HG02678 (cell line): Measurements from ENCODE around the gene PRG3.
"Not testable (repeated sequence)": the region's sequence is repeated elsewhere in the genome, so short reads cannot be mapped to it uniquely, and the experiment has no call there.

Experiments
- ATAC-seq: cut with Tn5 transposase; IDR thresholded peaks from one replicate; pipeline ENCODE4 v1.9.1; 2021; ENCODE audit warnings: mild to moderate bottlenecking, moderate library complexity; ENCODE audit not compliant: unreplicated experiment

Gene PRG3

DNA sequence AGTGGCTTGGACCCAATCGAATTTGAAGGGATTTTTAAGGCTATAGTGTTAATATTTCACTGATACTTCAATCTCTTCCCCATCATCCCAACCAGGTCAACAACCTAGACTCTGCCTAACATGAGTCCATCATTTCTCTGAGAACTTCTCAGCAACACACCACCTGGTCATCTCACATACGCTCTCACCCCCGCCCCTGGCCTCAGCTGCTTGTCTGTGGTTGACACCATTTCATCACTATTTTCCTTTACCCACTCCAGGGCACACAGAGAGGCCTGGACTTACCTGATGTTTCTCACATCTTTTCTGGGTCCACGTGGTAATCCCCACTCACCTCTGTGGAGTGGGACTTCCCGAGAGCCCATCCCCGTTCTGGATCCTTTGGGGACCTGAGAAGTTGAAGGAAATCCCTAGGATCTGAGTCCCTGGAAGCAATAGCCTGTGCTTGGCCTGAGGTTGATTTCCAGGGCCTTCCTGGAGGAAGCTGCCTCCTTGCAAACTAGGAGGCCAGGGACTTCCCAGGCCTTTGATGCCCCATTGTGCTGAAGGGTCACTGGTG, 39.6 kb downstream of the PRG3 start:
- ATAC-seq = no peak

DNA sequence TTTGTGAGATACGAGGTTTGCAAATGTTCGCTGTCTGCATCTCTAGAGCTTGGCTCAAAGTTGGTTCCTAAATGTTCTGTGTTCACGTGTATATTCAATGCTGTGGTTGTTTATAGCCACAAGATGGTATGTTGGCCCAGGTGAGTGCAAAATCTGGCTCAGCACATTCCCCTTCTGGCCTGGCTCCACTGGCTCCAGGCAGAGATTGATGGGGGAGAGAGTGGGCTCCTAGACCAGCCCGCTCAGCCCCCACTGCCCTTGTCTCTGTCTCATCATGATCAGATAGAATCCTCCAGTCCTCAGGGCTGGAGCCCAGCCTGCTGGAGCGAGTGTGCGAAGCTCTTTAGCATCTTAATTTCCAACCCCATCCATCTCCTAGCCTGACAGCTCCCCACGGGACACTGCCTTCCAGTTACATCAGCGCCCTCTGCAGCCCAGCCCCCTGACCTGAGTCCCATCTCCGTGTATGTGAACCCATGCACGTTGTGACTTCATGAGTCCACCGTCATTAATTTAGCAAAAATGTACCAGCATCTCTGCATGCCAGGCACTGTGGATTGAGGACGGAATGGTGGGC, 40.8 kb downstream of the PRG3 start:
- no peak for ATAC-seq

DNA sequence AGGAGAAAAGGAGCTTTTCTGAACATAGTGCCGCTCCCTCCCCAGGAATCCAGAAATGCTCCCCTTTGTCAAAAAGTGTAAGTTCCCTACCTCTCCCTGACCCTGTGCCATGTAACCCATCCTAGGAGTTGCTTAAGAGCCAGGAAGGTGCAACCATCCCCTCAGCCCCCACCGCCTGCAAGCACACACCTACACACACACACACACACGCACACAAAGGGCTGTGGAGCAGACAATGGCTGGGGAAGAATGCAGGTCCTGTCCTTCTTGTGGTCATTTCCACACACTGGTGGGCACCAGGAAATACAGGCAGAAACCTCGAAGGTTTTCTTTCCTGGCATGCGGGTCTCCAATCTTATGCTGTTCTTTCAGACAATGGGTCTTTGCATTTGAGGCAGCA, 41.6 kb downstream of the PRG3 start:
- no peak for ATAC-seq

DNA sequence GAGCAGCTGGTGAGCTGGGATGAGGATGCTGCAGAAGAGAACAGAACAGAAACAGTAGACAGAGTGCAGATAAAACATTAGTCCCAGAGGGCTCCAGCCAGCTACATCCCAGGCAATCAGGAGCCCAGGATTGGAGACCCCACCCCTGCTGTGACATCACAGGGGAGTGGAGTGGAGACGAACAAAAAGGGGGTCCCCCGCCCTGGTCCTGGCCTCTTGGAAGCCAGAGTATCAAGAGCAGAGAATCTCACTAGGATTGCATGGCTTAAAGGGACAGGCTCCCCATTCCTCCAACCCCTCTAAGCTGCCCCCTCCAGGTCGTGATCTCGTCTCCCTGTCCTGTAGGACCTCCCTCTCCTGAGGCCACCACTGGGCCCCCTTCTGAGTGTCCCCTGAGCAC, 42.8 kb downstream of the PRG3 start, which contains the start of gene P2RX3:
Gene P2RX3, plus strand, starts transcription at position 211 of the 400 bp plus-strand sequence. CDS start 199 bp downstream, outside the sequence.
- ATAC-seq = no peak

DNA sequence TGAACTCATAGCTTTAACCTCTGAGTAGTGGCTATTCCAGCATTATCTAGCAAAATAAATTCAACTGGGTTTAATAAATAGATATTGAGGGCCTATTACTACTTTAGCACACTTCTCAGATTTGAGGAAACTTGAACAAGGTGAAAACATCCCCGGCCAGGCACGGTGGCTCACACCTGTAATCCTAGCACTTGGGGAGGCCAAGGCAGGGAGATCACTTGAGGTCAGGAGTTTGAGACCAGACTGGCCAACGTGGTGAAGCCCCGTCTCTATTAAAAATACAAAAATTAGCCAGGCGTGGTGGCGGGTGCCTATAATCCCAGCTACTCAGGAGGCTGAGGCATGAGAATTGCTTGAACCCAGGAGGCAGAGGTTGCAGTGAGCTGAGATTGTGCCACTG, 44.1 kb downstream of the PRG3 start:
- not testable (repeated sequence) for ATAC-seq

DNA sequence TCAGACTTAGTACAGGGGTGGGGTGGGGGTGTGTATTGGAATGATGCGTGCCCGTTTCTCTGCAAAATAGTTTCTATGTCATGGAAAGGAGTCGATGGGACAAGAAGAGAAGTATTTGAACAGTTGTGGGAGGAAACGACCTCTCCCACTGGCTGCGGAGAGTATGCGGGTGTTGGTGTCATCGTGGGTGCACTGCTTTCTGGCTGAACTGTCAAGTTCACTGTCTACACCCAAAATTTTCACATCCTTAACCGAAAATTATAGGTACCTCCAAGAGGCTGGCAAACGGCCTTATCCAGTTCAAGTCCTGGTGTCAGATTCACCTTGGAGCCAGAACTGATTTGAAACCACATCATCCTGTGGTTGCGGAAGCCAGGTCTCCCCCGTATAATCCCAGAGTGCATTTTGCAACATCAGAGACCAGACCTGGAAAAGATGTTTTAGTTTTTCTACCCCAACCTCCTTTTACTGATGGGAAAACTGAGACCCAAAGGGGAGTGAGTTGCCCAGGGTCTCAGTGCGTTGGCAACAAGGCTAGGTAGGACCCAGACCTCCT, 44.8 kb downstream of the PRG3 start:
- ATAC-seq = no peak

DNA sequence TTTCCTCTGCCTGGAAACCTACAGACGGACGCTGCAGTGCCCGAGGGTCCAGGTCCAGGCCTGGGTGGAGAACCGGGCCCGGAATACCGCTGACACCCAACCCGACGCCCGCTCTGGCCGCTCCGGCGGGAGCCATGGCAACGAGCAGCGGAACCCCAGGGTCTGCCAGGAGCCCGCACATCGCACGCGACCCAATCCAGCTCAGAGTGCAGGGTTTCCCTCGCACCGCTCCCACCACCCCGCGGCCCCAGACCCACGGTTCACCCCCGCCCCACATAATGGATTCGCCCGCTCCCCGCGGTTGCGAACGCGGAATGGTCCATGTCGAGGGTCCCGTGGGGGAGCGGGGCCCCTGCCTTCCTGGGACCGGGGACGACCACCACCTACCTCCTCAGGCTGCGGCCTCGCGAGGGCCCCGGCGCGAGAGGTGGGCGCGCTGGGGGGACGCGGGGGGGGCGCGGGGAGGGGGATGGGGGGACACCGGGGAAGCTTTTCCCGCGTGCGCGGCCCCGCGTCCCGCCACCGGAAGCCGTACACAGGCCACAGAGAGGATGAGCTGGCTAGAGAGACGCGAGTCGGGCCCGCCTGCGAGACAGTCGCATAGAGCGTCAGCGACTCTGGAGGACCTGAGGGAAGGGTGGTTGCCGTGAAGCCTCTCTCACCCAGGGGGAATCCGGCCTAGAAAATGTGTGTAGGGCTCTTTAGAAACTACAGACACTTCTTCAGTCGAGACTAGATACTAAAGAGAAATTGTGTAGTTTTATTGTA, 45.4 kb downstream of the PRG3 start, which contains the start of gene SSRP1:
Gene SSRP1, minus strand, starts transcription at position 550 of the 768 bp plus-strand sequence. CDS start 771 bp downstream, outside the sequence.
- peak; percentile 100 for ATAC-seq

DNA sequence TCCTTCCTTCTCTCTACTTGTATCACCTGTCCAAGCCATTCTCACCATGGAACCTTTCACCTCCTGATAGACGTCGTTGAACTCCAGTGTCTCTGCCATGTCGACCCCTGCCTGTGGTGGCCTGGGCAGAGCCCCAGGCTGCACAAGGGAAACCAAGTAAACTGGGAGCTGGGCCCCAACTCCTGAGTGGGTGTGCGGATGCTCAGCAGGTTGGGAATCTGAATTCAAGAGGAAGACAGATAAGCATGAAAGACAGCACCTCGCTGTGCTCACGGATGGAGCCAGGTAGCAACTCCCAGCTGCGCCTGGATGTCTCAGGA, 46.0 kb downstream of the PRG3 start:
- ATAC-seq = peak; percentile 0

DNA sequence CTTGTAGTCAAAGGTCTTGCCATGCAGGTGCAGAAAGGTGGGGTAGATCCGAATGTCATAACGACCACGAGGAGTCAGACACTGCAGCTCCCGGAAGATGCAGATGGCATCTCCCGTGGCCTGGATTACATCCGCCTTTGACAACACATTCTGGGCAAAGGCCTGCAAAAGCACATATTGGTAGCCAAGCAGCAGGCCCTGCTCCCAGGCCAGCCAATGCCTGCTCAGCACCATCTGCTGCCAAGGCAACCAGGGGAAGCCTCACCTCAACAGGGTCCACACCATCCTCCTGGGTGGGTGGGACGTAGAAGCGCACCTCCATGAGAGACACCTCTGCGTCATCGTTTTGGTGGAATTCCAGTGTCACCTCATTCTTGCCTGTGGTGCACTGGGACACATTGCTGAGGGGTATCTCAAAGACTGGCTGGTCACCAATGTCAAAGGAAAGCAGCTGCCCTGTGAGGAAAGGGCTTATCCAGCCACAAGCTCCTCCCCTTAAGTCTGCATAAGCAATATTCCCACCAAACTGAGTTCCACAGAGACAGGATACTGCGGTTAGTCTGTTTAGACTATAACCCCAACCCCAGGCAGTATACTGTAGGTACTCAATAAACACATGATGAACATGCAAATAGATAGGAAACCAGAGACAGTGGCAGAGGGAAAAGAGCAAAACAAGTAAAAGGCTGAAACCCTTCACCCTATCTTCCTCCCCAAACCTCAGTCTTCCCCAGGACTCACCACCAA, 48.1 kb downstream of the PRG3 start:
- no peak for ATAC-seq

DNA sequence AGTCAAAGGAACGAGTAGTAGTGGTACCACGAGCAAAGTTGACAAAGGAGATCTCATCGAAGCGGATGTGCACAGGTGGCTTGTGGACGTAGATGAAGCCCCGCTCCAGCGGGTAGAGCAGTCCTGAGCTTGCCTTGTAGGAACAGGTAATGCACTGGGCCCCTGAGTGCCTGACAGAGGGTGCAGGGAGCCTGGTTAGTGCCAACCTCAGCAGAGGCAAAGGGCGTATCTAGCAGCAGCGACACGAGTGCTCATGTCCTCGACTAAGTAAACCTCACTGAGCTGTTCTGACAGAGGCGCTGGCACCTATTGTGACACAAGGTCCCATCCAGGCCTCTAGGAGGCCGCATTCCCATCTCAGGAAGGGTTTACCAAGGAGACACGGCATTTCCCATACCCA, 49.2 kb downstream of the PRG3 start:
- no peak for ATAC-seq

DNA sequence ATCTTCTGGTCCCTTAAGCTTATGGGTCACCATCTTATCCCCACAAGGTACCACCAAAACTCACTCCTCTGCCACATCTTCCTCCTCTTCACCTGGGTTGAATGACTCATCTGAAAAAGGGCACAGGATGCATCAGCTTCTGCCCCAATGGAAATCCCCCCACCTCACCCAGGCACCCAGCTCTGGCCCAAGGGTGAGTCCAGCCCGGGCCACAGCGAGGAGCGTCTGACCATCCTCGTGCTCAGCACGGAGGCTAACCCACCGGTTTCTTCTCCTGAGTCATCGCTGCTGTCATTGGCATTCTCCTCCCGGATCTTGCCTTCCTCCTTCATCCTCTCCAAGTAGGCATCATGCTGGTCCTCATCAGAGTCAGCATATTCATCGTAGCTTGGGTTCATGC, 50.9 kb downstream of the PRG3 start:
- no peak for ATAC-seq

DNA sequence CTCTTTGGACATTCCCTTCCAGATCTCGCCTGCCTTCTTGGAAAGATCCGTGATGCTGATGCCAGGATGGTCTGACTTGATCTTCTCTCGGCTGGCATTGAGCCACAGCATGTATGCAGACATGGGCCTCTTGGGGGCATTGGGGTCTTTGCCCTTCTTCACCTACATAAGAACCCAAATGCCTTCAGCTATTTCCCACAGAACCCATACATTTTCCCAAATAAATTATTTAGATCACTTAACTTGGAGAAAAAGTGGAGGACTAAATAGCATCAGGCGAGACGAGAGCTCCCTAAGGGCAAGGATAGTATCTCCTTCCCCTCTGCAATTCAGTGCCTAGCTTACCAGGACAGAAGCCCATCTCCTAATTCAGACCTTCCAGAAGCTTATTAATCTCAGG, 53.2 kb downstream of the PRG3 start:
- ATAC-seq = no peak
